IPS-NIHi7 (cell line): ENCODE measurements around the gene CPPED1.

Source experiments
- DNase-seq: peaks from one replicate; pipeline ENCODE4 v3.0.0; 2012; ENCODE audit warnings: mixed read lengths; ENCODE audit errors: extremely low spot score

CPPED1 gene

GRCh38 chr16:12646490-12647274, 157.0 kb downstream of the CPPED1 start:
- DNase-seq = no peak

GRCh38 chr16:12646098-12646489, 157.6 kb downstream of the CPPED1 start:
- DNase-seq = no peak

- DNase-seq = no peak
These were observed 160.6 kb downstream of the CPPED1 start for GRCh38 chr16:12643034-12643455.

GRCh38 chr16:12639044-12639443, 164.6 kb downstream of the CPPED1 start:
- DNase-seq = no peak

- DNase-seq = peak; percentile 62
These were observed 166.7 kb downstream of the CPPED1 start for GRCh38 chr16:12637002-12637401.

GRCh38 chr16:12629271-12629670, 174.4 kb downstream of the CPPED1 start:
- DNase-seq = no peak

- no peak for DNase-seq
These were observed 175.2 kb downstream of the CPPED1 start for GRCh38 chr16:12628536-12628935.

GRCh38 chr16:12627394-12627793, 176.3 kb downstream of the CPPED1 start:
- DNase-seq = no peak

GRCh38 chr16:12626411-12626810, 177.3 kb downstream of the CPPED1 start:
- DNase-seq = no peak

GRCh38 chr16:12625716-12626115, 178.0 kb downstream of the CPPED1 start:
- DNase-seq = no peak

GRCh38 chr16:12625068-12625467, 178.6 kb downstream of the CPPED1 start:
- DNase-seq = peak; percentile 54

GRCh38 chr16:12620150-12620549, 183.5 kb downstream of the CPPED1 start:
- DNase-seq = no peak

- no peak for DNase-seq
These were observed 185.2 kb downstream of the CPPED1 start for GRCh38 chr16:12618515-12618914.

- no peak for DNase-seq
These were observed 186.3 kb downstream of the CPPED1 start for GRCh38 chr16:12617401-12617819.

GRCh38 chr16:12614662-12615278, 188.9 kb downstream of the CPPED1 start:
- no peak for DNase-seq

- DNase-seq = no peak
These were observed 189.6 kb downstream of the CPPED1 start for GRCh38 chr16:12613992-12614661.

GRCh38 chr16:12613131-12613991, 190.3 kb downstream of the CPPED1 start:
- no peak for DNase-seq

GRCh38 chr16:12612598-12613101, 191.0 kb downstream of the CPPED1 start:
- DNase-seq = no peak

GRCh38 chr16:12611916-12612597, 191.6 kb downstream of the CPPED1 start:
- DNase-seq = no peak

- DNase-seq = no peak
These were observed 192.6 kb downstream of the CPPED1 start for GRCh38 chr16:12611006-12611477.
